HFF-Myc (cell line): Measurements from ENCODE around the gene RHD.
A peak's percentile ranks its signal among the peaks of the same experiment; 100 is the strongest.
"Not testable (repeated sequence)": the region's sequence is repeated elsewhere in the genome, so short reads cannot be mapped to it uniquely, and the experiment has no call there.

Experiments used
- DNase-seq: peaks from one replicate; pipeline ENCODE4 v3.0.0-alpha.2; 2011; ENCODE audit warnings: low read depth; ENCODE audit errors: extremely low read depth
- H3K4me3 ChIP-seq: replicated peaks from 2 replicates; pipeline ENCODE4 v1.5.1; 2011; ENCODE audit warnings: low read depth, mild to moderate bottlenecking, control low read depth, low read length

RHD gene

GRCh38 chr1:25268143-25268760, 4.1 kb upstream of the RHD start:
- not testable (repeated sequence) for DNase-seq
- H3K4me3 ChIP-seq: peak overlapping the region; percentile 49

- DNase-seq, H3K4me3 ChIP-seq: not testable (repeated sequence)
Measured at GRCh38 chr1:25275648-25276047, 3.3 kb downstream of the RHD start.

- DNase-seq, H3K4me3 ChIP-seq: not testable (repeated sequence)
Measured at GRCh38 chr1:25277295-25277694, 5.0 kb downstream of the RHD start.

- H3K4me3 ChIP-seq, DNase-seq: not testable (repeated sequence)
Measured at GRCh38 chr1:25278358-25278757, 6.0 kb downstream of the RHD start.

- H3K4me3 ChIP-seq, DNase-seq: not testable (repeated sequence)
Measured at GRCh38 chr1:25278790-25279189, 6.5 kb downstream of the RHD start.

- DNase-seq, H3K4me3 ChIP-seq: not testable (repeated sequence)
Measured at GRCh38 chr1:25279693-25280111, 7.4 kb downstream of the RHD start.

- not testable (repeated sequence) for H3K4me3 ChIP-seq, DNase-seq
Measured at GRCh38 chr1:25285862-25286261, 13.6 kb downstream of the RHD start.

GRCh38 chr1:25287164-25287563, 14.9 kb downstream of the RHD start:
- not testable (repeated sequence) for H3K4me3 ChIP-seq, DNase-seq

- DNase-seq, H3K4me3 ChIP-seq: not testable (repeated sequence)
Measured at GRCh38 chr1:25288573-25289101, 16.3 kb downstream of the RHD start.

- H3K4me3 ChIP-seq, DNase-seq: not testable (repeated sequence)
Measured at GRCh38 chr1:25290043-25290442, 17.7 kb downstream of the RHD start.

GRCh38 chr1:25293426-25293825, 21.1 kb downstream of the RHD start:
- not testable (repeated sequence) for H3K4me3 ChIP-seq, DNase-seq

- not testable (repeated sequence) for DNase-seq
Measured at GRCh38 chr1:25294889-25295826, 22.8 kb downstream of the RHD start.

GRCh38 chr1:25296501-25296900, 24.2 kb downstream of the RHD start:
- not testable (repeated sequence) for H3K4me3 ChIP-seq, DNase-seq

More at GRCh38 chr1:25294889-25295826, 22.8 kb downstream of the RHD start:
- H3K4me3 ChIP-seq: not testable (repeated sequence)

GRCh38 chr1:25300729-25301128, 28.4 kb downstream of the RHD start:
- not testable (repeated sequence) for H3K4me3 ChIP-seq, DNase-seq

GRCh38 chr1:25302330-25302729, 30.0 kb downstream of the RHD start:
- not testable (repeated sequence) for DNase-seq, H3K4me3 ChIP-seq

GRCh38 chr1:25304936-25305335, 32.6 kb downstream of the RHD start:
- not testable (repeated sequence) for DNase-seq, H3K4me3 ChIP-seq

GRCh38 chr1:25308168-25308567, 35.9 kb downstream of the RHD start:
- DNase-seq, H3K4me3 ChIP-seq: not testable (repeated sequence)

- not testable (repeated sequence) for DNase-seq, H3K4me3 ChIP-seq
Measured at GRCh38 chr1:25309085-25309484, 36.8 kb downstream of the RHD start.

- H3K4me3 ChIP-seq, DNase-seq: not testable (repeated sequence)
Measured at GRCh38 chr1:25309486-25309885, 37.2 kb downstream of the RHD start.
